GM12878 (cell line): Measurements from ENCODE around the gene HSPA4.

Source experiments
- GABPA ChIP-seq: IDR thresholded peaks from 2 replicates; pipeline ENCODE4 v1.6.1; 2014; ENCODE audit warnings: antibody characterized with exemption, low read depth, mild to moderate bottlenecking, inconsistent platforms
- SMAD1 ChIP-seq: fragments of 450-650 bp; IDR thresholded peaks from 2 replicates; pipeline ENCODE4 v1.6.1; 2018; ENCODE audit warnings: mild to moderate bottlenecking, low read depth; ENCODE audit not compliant: partially characterized antibody
- TAF1 ChIP-seq: IDR thresholded peaks from 2 replicates; pipeline ENCODE4 v1.6.1; 2011; ENCODE audit warnings: mild to moderate bottlenecking, low read depth, low read length, borderline replicate concordance
- TF ChIP-seq, protein P1 (sequence below), 3 experiments: IDR thresholded peaks in 2 of 3; conservative IDR thresholded peaks in 1 of 3; 2 replicates each; pipeline ENCODE4 v1.5.1; 2011; ENCODE audit warnings: low read depth in 3 of 3, low read length in 3 of 3, mild to moderate bottlenecking in 3 of 3, control low read depth in 2 of 3, moderate library complexity in 2 of 3, inconsistent platforms in 1 of 3, mixed read lengths in 1 of 3; ENCODE audit not compliant: control insufficient read depth in 2 of 3, insufficient read depth in 1 of 3; ENCODE audit errors: extremely low read depth in 1 of 3

DNA sequence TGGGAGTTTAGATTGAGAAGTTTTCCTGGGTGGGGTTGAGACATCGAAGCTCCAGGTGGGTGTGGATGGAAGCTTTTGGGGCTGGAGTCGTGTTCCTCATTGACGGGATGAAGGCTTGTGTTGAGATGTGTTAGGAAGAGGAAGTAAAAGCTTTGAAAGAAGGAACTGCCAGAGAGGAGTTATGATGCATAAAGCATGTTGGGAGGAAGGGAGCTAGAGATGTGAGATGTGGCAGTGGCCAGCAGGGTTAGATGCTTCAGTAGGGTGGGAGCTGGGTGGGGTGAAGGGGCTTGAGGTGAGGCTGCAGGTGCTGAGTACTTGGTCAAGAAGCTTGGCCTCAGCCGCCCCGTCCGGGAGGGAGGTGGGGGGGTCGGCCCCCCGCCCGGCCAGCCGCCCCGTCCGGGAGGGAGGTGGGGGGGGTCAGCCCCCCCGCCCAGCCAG lies 56.7 kb downstream of the HSPA4 start:
- TF ChIP-seq TAF1: no peak
- TF ChIP-seq SMAD1: no peak
- TF ChIP-seq, protein P1, sequence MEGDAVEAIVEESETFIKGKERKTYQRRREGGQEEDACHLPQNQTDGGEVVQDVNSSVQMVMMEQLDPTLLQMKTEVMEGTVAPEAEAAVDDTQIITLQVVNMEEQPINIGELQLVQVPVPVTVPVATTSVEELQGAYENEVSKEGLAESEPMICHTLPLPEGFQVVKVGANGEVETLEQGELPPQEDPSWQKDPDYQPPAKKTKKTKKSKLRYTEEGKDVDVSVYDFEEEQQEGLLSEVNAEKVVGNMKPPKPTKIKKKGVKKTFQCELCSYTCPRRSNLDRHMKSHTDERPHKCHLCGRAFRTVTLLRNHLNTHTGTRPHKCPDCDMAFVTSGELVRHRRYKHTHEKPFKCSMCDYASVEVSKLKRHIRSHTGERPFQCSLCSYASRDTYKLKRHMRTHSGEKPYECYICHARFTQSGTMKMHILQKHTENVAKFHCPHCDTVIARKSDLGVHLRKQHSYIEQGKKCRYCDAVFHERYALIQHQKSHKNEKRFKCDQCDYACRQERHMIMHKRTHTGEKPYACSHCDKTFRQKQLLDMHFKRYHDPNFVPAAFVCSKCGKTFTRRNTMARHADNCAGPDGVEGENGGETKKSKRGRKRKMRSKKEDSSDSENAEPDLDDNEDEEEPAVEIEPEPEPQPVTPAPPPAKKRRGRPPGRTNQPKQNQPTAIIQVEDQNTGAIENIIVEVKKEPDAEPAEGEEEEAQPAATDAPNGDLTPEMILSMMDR (IDR thresholded peaks at IDR 0.05 in 2 of 3, conservative IDR thresholded peaks at IDR 0.05 in 1 of 3; ENCODE audit: control insufficient read depth in 2 of 3, extremely low read depth in 1 of 3, insufficient read depth in 1 of 3, low read depth in 3 of 3, low read length in 3 of 3): no peak
- TF ChIP-seq GABPA: no peak
